ENCODE results near the gene PNMA1.

The PNMA1 gene

GRCh38 chr14:73732006-73732405 is 17.8 kb upstream of the PNMA1 start:
- Histone ChIP-seq H3K27ac (no peak overlapping the region; a peak in 1 of 22 replicates), H3K27me3 (no peaks in the 10 kb centered on the region), H4K20me1 (peaks cover 70 to 96% (median 90%) of the 10 kb centered on the region in 11 experiments; a peak in 21 of 22 replicates), H3K4me3 (no peak overlapping the region), H3K4me1 (peaks cover 4 to 30% (median 19%) of the 10 kb centered on the region in 10 experiments; a peak in 17 of 20 replicates), H3K36me3 (peaks cover 90 to 99% (median 93%) of the 10 kb centered on the region in 11 experiments), H3K9ac (peak overlapping the region in 4 of 11 experiments; percentile 5 to 29 (median 17); a peak in 1 of 22 replicates), H3K9me3 (replicated peaks in 1 of 11) (no peaks in the 10 kb centered on the region), H3K4me2 (no peak overlapping the region)
- TF ChIP-seq Cebpa-rat (IDR thresholded peaks at IDR 0.05), result no peak

GRCh38 chr14:73731111-73731510 is 16.9 kb upstream of the PNMA1 start:
- Histone ChIP-seq H3K9ac (no peak overlapping the region), H3K4me2 (no peak overlapping the region), H3K36me3 (peaks cover 91 to 99% (median 93%) of the 10 kb centered on the region in 11 experiments), H3K4me1 (peaks cover 4 to 36% (median 25%) of the 10 kb centered on the region in 10 experiments; a peak in 17 of 20 replicates), H3K4me3 (no peak overlapping the region), H3K27me3 (no peaks in the 10 kb centered on the region), H3K9me3 (replicated peaks in 1 of 11) (no peaks in the 10 kb centered on the region), H3K27ac (no peak overlapping the region; a peak in 2 of 22 replicates), H4K20me1 (peaks cover 69 to 96% (median 90%) of the 10 kb centered on the region in 11 experiments; a peak in 21 of 22 replicates)
- no peak for TF ChIP-seq Cebpa-rat (IDR thresholded peaks at IDR 0.05)

GRCh38 chr14:73729556-73730265 is 15.5 kb upstream of the PNMA1 start:
- H3K4me3 ChIP-seq, result no peak overlapping the region
- H3K9me3 ChIP-seq (replicated peaks in 1 of 11), result no peaks in the 10 kb centered on the region
- peaks cover 91 to 99% (median 93%) of the 10 kb centered on the region in 11 experiments for H3K36me3 ChIP-seq
- peaks cover 11 to 50% (median 39%) of the 10 kb centered on the region in 10 experiments for H3K4me1 ChIP-seq
- H3K27ac ChIP-seq, result peak overlapping the region in 5 of 11 experiments; percentile 12 to 52 (median 13); a peak in 5 of 22 replicates
- H3K4me2 ChIP-seq, result no peak overlapping the region
- H4K20me1 ChIP-seq, result peaks cover 68 to 96% (median 82%) of the 10 kb centered on the region in 11 experiments; a peak in 21 of 22 replicates
- TF ChIP-seq Cebpa-rat (IDR thresholded peaks at IDR 0.05), result no peak
- peak overlapping the region in 4 of 11 experiments; percentile 2 to 35 (median 21); a peak in 3 of 22 replicates for H3K9ac ChIP-seq
- H3K27me3 ChIP-seq, result no peaks in the 10 kb centered on the region

- peaks cover 61 to 97% (median 81%) of the 10 kb centered on the region in 11 experiments; a peak in 21 of 22 replicates for H4K20me1 ChIP-seq
- peak overlapping the region in 8 of 11 experiments; percentile 8 to 73 (median 54); a peak in 13 of 22 replicates for H3K27ac ChIP-seq
- peak overlapping the region in 8 of 11 experiments; percentile 4 to 54 (median 38); a peak in 9 of 22 replicates for H3K9ac ChIP-seq
- H3K4me3 ChIP-seq, result no peak overlapping the region
- no peak for TF ChIP-seq Cebpa-rat (IDR thresholded peaks at IDR 0.05)
- H3K4me2 ChIP-seq, result peak overlapping the region in 8 of 11 experiments; percentile 11 to 77 (median 62); a peak in 11 of 22 replicates
- H3K27me3 ChIP-seq, result no peaks in the 10 kb centered on the region
- no peaks in the 10 kb centered on the region for H3K9me3 ChIP-seq (replicated peaks in 1 of 11)
- peaks cover 20 to 59% (median 48%) of the 10 kb centered on the region in 10 experiments for H3K4me1 ChIP-seq
- peaks cover 91 to 99% (median 93%) of the 10 kb centered on the region in 11 experiments for H3K36me3 ChIP-seq
Observed at GRCh38 chr14:73728717-73729330, 14.6 kb upstream of the PNMA1 start.

GRCh38 chr14:73727166-73727565 is 13.0 kb upstream of the PNMA1 start:
- H3K4me2 ChIP-seq, result peak overlapping the region in 7 of 11 experiments; percentile 56 to 79 (median 71); a peak in 12 of 22 replicates
- H4K20me1 ChIP-seq, result peaks cover 49 to 91% (median 70%) of the 10 kb centered on the region in 11 experiments; a peak in 21 of 22 replicates
- H3K27me3 ChIP-seq, result no peaks in the 10 kb centered on the region
- H3K36me3 ChIP-seq, result peaks cover 95 to 100% (median 98%) of the 10 kb centered on the region in 11 experiments
- peaks cover 23 to 73% (median 57%) of the 10 kb centered on the region in 10 experiments for H3K4me1 ChIP-seq
- H3K27ac ChIP-seq, result peak overlapping the region in 9 of 11 experiments; percentile 34 to 82 (median 73); a peak in 17 of 22 replicates
- no peaks in the 10 kb centered on the region for H3K9me3 ChIP-seq (replicated peaks in 1 of 11)
- peak overlapping the region; percentile 16 to 67 (median 62); a peak in 14 of 22 replicates for H3K9ac ChIP-seq
- no peak overlapping the region for H3K4me3 ChIP-seq
- TF ChIP-seq Cebpa-rat (IDR thresholded peaks at IDR 0.05), result no peak

GRCh38 chr14:73726025-73726961 is 12.1 kb upstream of the PNMA1 start:
- peak overlapping the region in 9 of 11 experiments; percentile 51 to 79 (median 67); a peak in 18 of 22 replicates for H3K4me2 ChIP-seq
- H3K4me3 ChIP-seq, result no peak overlapping the region
- H3K27ac ChIP-seq, result peak overlapping the region in 10 of 11 experiments; percentile 25 to 82 (median 72); a peak in 18 of 22 replicates
- no peak for TF ChIP-seq Cebpa-rat (IDR thresholded peaks at IDR 0.05)
- H3K27me3 ChIP-seq, result no peaks in the 10 kb centered on the region
- H4K20me1 ChIP-seq, result peaks cover 42 to 87% (median 62%) of the 10 kb centered on the region in 11 experiments; a peak in 21 of 22 replicates
- no peaks in the 10 kb centered on the region for H3K9me3 ChIP-seq (replicated peaks in 1 of 11)
- peaks cover 95 to 100% (median 98%) of the 10 kb centered on the region in 11 experiments for H3K36me3 ChIP-seq
- H3K4me1 ChIP-seq, result peaks cover 23 to 73% (median 57%) of the 10 kb centered on the region in 10 experiments
- H3K9ac ChIP-seq, result peak overlapping the region; percentile 26 to 67 (median 62); a peak in 19 of 22 replicates

GRCh38 chr14:73725116-73726024 is 11.2 kb upstream of the PNMA1 start:
- H3K36me3 ChIP-seq, result peaks cover 95 to 100% (median 98%) of the 10 kb centered on the region in 11 experiments
- peak overlapping the region in 1 of 10 experiments; percentile 1; a peak in 1 of 20 replicates for H3K4me3 ChIP-seq
- peak overlapping the region in 10 of 11 experiments; percentile 50 to 82 (median 73); a peak in 19 of 22 replicates for H3K27ac ChIP-seq
- H4K20me1 ChIP-seq, result peaks cover 32 to 87% (median 53%) of the 10 kb centered on the region in 11 experiments; a peak in 21 of 22 replicates
- no peaks in the 10 kb centered on the region for H3K27me3 ChIP-seq
- peaks cover 23 to 73% (median 57%) of the 10 kb centered on the region in 10 experiments for H3K4me1 ChIP-seq
- H3K9me3 ChIP-seq (replicated peaks in 1 of 11), result no peaks in the 10 kb centered on the region
- TF ChIP-seq Cebpa-rat (IDR thresholded peaks at IDR 0.05), result no peak
- peak overlapping the region in 10 of 11 experiments; percentile 27 to 79 (median 66); a peak in 19 of 22 replicates for H3K4me2 ChIP-seq
- peak overlapping the region; percentile 23 to 67 (median 62); a peak in 19 of 22 replicates for H3K9ac ChIP-seq
